HG02852 (cell line): ENCODE measurements around the gene RPL26.
"Not testable (repeated sequence)": the region's sequence is repeated elsewhere in the genome, so short reads cannot be mapped to it uniquely, and the experiment has no call there.

Source experiments
- ATAC-seq: cut with Tn5 transposase; IDR thresholded peaks from one replicate; pipeline ENCODE4 v1.9.1; 2021; ENCODE audit warnings: mild to moderate bottlenecking, moderate library complexity; ENCODE audit not compliant: unreplicated experiment

The RPL26 gene

DNA sequence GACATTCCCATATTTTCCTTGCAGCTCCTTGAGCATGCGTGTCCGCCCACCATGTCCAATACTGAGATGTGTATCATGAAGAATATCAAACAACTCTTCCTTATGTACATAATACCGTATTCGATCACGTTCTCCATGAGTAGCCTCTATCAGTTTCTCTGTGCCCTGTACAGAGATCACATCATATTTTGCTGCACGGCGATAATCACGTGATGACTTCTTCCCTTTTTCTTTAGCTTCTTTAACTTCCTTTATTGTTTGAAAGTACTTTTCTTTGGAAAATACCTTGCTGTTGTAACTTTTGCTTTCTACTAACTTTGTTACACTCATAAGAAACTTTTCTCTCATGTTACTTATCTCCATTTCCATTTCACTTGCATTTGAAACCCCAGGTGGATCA is 13.0 kb downstream of the RPL26 start:
- no peak for ATAC-seq

DNA sequence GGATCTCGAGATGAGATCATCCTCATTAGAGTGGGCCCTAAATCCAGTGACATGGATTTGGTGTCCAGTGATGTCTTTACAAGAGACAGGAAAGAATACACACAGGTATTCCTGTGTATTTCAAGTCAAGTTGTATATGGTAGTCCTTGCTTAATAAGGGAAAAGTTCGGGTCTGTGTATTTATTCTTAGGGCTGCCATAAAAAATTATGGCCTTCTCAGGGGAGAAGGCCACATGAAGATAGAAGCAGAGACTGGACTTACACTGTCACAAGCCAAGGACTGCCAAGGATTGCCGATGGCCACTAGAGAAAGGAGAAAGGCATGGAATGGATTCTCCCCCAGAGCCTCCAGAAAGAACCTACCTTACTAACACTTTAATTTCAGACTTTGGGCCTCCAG is 14.8 kb downstream of the RPL26 start:
- ATAC-seq = no peak

DNA sequence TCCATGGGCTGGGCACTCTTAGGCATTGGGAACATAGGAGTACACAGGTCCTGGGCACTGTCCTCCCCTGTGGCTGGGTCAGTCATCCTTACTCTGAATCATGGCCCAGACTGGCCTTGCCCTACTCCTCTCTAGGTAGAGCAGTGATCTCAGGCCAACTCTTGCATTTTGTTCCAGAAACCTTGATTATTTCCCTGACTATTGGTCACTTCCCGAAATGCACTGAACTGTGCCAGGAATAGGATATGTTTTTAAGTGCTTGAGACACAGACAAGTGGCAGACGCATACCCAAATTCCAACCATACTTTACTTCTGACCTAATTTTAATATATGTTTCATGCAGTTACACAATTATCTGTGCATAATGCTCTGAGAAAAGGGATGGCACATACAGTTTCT is 16.8 kb downstream of the RPL26 start:
- no peak for ATAC-seq

DNA sequence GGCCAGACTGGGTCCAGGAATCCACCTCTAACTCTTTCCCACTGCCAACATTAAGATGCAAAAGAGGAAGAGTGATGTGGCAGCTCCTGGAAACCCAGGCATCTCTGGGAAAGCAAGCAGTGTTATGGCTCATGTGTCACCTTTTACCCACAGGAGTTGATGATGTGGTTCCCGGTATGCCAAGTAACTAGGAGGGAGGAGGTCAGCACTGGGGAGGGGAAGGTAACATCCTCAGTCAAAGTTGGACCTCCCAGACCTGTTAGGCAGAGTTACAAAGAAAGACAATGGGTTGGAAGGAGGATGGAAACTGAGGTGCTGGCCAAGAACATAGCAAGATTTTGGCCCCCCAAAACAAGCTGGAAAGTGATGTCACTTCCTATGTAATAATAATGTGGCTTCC is 17.9 kb downstream of the RPL26 start:
- no peak for ATAC-seq

DNA sequence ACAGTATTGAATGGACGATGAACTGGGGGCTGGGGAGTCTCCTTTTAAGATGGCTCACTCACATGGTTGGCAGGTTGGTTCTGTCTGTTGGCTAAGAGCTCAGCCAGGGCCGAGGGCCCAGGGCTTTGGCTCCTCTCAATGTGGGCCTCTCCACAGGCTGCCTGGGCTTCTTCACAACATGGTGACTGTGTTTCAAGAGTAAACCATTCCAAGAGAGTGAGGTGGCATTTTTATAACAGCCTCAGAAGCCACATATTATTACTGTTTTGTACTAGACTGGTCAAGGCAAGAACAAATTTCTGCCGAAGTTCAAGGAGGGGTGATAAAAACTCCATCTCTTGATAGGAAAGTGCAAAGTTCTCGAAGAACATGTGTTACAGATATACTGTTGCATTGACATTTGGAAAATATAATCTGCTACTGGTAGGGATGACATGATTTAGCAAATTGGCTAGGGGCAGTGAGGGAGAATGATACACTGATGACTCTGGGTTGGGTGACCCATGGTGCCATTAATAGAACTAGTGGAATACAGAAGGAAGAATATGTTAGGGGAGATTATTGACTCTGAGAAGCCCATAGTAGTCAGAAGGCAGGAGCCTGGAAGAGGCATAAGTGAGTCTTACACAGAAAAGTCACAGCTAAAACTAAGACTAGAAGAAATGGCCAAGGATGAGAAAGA is 20.2 kb downstream of the RPL26 start:
- ATAC-seq = no peak

DNA sequence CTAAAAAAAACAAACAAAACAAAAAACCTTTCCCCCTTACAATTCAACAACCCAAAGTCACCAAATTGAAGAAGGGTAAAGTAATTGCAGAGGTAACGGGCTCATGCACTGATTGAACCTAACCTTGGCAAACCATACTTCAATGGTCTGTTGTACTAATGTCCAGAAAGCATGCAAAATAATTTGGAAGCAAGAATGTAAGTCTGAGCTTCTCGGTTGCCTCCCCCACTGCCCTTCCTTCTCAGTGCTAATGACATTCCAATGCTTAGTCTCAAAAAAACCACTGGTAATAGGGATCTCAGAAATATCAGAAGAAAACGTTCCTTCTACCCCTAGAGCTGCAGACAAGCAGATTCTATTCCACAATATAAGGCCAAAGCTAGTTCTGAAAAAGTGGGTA is 22.2 kb downstream of the RPL26 start:
- ATAC-seq = no peak

DNA sequence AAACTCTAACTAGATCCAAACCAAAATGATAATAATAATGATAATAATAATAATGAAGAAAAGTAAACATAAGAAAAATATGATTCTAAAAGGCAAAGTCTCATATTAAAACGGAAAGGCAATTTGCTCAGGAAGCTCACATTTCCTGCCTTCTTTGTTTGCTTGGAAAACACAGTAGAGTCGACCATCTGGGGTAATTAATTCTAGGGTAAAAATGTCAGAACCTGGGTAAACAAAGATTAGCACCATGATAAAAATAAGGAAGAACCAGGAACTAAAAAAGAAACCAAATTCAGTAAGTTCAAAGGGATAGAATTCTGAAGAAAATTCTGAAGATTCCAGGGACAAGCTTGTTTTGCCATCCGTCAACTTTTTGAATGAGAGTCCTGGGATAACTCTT is 22.7 kb downstream of the RPL26 start:
- no peak for ATAC-seq

DNA sequence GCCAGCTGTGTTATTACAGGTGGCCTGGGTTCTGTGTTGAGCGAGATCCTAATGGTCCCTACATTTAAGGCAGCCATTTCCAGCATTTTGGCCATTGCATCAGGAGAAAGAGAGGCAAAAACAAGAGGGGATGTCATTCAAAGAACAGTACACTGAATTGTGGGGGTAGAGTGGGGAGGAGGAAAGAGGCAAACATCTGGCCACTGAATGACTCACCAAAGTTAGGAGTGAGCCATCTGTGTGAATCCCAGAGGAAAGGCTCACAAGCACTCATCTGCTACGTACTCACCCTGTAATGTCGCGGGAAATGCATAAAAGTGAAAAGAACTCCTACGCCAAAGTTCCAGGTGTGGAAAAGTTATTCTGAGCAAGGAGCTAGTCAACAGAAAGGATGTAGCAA is 23.2 kb downstream of the RPL26 start:
- ATAC-seq = no peak

DNA sequence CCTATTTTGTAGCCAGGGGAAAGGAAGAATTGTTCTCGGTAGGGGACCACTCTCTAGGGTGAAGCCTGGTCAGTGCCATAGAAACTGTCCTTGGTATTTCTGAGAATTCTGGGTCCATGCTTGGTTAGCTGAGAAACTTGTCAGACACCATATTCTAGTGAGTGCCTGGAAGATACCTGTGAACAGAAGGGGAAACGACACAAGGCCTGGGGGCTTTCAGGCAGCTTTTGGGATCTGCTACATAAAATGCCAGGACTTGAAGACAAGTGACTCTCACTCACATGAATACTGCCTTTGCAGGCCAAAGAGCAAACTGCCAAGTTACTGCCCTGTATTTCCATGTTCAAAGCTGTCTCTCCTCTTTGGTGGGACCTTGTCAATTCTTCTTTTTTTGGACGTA is 25.1 kb downstream of the RPL26 start:
- ATAC-seq = no peak

DNA sequence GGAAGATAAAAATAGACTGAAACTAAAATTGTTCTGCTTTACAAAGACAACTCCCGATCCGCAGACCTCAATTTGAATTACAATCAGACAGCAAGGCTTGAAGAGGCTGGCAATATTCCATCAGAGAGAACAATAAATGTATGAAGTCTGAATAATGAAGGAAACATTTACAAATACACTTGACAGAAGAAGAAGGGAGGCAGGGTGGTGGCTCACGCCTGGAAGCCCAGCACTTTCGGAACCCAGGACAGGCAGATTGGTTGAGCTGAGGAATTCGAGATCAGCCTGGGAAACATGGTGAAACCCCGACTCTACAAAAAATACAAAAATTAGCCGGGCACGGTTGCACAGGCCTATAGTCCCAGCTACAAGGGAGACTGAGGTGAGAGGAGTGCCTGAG is 28.8 kb downstream of the RPL26 start:
- no peak for ATAC-seq

DNA sequence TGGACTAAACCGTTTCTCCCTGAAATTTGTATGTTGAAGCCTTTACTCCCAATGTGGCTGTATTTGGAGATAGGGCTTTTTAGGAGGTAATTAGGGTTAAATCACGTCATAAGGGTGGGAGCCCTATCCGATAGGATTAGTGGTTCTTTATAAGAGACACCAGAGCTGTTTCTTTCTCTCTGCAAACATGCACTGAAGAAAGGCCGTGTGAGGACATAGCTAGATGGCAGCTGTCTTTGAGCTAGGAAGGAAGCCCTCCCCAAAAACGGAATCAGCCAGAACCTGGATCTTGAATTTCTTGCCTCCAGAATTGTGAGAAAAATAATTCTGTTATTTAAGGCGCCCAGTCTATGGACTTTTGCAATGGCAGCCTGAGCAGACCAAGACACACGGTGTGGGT is 29.3 kb downstream of the RPL26 start:
- ATAC-seq = no peak

DNA sequence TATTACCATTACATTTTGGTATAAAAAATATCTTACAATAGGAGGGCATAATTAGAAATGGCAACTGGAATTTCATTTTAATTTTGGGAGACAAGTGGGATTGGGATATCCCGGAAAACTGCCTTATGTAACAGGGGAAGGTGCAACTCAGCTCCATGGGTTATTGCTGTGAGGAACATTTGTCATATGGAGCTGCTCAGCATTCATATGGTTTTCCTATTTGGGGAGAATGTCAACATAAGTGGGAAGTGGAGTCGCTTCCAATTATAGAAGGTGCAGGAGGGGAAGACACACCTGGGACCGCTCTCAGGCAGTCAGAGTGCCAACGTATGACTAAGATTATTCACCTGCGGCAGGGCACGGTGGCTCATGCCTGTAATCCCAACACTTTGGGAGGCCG is 32.7 kb downstream of the RPL26 start:
- ATAC-seq = no peak

DNA sequence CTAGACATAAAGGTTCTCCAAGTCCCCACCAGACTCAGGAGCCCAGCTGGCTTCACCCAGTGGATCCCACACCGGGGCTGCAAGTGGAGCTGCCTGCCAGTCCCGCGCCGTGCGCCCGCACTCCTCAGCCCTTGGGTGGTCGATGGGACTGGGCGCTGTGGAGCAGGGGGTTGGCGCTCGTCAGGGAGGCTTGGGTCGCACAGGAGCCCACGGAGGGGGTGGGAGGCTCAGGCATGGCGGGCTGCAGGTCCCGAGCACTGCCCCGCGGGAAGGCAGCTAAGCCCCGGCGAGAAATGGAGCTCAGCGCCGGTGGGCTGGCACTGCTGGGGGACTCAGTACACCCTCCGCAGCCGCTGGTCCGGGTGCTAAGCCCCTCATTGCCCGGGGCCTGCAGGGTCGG is 36.0 kb downstream of the RPL26 start:
- ATAC-seq = not testable (repeated sequence)

DNA sequence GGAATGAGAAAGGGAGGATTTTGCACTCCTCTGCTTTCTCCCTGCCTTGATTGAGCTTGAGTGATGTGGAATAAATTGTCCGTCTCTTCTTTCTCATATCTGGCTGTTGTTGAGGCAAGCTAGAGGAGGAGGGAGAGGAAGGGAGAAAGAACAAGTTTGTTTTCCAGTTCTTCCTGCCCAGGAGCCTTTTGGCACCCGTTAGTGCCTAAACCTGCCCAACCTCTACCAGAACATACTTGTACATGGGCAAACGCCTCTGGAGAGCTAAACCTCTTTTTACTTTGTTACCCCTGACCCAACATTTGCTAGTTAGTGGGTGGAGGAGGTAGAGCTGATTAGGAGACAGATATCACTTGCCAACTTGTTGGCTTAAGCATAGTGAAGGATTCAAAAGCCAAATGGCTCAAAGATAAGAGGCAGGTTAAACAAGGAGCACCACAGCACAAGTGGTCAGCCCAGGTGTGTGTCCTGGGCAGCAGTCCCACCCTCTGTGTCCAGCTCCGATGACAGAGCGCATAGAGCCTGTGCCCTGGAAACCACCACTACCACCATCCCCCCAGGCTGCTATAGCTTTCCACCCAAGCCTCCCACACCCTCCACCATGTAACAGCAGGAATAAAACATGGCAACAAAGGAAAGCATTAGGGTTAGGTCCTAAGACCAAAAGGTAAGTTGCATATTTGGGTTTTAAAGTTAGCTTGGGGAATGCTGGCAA is 36.9 kb downstream of the RPL26 start:
- no peak for ATAC-seq

DNA sequence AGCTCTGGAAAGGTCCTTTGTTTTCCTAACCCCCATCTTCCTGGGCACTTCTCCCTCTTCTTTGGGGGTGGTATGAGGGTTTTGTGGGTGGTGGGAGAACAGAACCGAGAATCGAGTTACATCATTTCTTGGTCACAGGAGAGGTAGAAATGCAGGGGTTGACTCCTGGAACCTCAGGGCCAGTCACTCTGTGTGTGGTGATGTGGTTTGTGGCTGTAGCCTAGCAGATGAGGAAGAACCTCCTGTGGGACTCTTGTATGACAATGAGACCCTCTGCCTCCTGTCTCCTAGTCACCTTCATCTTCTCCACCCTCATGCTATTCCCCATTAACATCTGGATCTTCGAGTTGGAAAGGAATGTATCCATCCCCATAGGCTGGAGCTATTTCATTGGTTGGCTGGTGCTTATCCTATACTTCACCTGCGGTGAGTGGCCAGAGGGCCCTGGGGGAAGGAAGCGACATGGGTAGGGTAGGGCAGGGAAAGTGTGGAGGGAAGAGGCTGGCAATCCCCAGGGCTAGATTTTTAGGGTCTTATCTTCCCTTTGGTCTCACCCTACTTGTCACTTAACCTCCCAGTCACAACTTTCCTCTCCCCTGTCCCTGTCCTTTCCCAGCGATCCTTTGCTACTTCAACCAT is 37.8 kb downstream of the RPL26 start:
- no peak for ATAC-seq

DNA sequence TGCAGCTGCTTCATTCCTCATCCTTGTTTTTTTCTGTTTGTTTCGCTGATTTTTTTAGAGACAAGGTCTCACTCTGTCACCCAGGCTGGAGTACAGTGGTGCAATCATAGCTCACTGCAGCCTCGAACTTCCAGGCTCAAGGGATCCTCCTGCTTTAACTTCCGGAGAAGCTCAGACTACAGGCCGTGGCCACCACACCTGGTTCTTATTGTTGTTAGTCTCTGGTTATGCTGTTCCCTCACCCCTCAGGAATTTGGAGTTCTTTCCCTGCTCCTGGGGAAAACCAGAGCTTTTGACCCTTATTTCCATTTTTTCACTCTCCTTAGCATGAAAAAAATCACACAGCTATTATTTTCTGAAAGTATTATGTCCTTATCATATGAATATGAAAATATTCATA is 41.5 kb downstream of the RPL26 start:
- ATAC-seq = no peak

DNA sequence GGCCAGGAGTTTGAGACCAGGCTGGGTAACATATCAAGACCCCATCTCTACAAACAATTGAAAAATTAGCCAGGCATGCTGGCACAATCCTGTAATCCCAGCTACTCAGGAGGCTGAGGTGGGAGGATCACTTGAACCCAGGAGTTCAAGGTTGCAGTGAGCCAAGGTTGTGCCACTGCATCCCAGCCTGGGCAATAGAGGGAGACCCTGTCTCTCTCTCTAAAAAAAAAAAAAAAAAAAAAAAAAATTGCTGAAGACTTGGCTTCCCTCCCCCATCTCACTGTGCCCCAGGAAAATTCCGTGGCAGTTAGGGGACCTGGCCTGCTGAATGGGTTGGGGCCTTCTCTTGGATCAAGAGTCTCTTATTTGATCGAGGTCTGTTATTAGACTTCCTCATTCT is 43.5 kb downstream of the RPL26 start, which contains the start of gene ODF4:
TSS of gene ODF4 (plus strand) at position 301 of the 400 bp plus-strand sequence. CDS start 212 bp downstream, outside the sequence.
- ATAC-seq = no peak

DNA sequence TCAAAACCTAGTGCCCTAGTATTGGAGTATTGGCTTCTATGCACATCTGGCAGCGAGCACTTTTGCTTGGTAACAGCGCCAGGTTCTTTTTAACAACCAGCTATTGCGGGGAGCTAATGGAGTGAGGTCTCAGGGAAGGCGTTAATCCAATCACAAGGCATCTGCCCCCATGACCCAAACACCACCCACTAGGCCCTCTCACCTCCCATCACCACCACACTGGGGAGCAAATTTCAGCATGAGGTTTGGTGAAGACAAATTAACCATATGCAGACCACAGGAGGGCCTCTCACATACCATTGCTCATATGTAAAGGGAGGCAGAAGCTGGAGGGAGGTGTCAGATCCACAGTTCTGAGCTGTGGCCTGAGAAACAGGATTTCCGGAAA is 44.2 kb downstream of the RPL26 start:
- no peak for ATAC-seq

DNA sequence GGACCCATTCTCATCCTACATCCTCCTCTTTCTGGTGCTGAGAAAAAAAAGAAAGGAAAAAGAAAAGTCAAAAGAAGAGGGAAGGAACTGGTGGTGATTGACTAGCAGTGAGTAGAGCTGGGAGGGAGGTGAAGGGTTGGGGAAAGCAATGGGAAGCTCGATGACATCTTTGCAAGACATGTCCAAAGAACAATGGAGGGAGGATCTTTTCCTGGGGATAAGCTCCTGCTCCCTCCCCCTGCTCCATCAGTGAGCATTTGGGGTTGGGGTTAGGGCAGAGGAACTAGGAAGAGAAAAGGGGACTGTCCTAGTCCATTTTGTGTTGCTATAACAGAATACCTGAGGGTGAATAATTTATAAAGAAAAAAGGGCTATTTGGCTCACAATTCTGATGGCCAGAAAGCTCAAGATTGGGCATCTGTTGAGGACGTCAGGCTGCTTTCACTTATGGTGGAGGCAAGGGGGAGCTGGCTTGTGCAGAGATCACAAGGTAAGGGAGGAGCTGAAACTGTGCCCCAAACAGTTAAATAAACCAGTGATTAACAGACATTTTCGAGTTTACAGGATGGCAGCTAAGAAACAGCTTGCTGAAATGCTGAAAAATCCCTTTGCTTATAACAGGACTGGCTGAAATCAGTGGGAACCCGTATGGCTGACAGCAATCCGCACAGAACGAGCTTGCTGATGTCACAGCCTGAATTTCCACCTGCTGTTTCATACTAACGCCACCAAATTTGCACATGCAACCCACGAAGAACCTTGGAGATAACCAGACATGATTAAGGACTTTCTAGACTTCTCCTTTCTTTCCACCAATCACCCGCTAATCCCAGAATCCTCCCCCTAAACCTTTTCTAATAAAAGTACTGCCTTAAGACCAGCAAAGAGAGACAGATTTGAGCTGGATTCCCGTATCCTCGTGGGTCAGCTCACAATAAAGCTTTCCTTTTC is 44.9 kb downstream of the RPL26 start:
- no peak for ATAC-seq

DNA sequence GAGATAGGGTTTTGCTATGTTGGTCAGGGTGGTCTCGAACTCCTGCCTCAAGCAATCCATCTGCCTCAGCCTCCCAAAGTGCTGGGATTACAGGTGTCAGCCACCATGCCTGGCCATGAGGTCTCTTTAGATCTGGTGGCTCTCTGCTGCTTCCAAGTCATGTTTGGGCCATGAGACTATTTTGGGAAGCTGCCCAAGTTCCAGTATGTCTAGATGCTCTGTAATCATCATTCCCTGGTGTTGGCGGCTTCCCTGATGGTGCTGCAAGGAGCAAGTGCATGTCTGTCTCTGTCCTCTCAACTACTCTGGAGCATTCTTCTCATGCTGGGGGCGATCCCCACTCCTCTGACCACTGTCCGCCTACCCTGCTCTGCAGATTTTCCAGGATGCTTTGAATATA is 49.7 kb downstream of the RPL26 start:
- no peak for ATAC-seq

DNA sequence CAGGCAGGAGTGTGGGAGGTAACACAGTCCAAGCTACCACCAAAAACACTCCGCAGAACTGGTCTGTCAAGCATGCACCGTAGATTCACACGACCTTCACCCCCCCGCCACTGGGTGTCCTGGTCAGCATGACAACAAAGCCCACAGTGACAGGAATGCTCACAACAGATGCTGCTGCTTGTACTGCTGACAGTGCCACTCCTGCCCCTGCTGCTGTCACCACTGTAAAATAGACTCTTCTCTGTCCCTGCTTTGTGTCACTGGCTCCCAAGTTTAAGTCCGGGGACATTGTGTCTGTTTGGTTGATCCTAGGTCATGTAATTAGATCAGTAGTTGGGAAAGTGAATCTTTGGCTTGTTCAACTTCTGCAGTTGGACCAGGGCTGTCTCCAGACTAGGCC is 50.3 kb downstream of the RPL26 start:
- no peak for ATAC-seq
